Stimulated activated effector memory CD8-positive, alpha-beta T cell treated with anti-CD3 and anti-CD28 coated beads, Interleukin-12 subunit alpha, Interleukin-12 subunit beta, amount 100 ng/mL, for 72 hours (primary cell): Measurements from ENCODE around the gene KRTAP10-11.

Source experiments
- ATAC-seq: fragments of 150-1000 bp; cut with Tn5 transposase; 2 replicates; pipeline ENCODE4 v1.10.0; 2021
- DNase-seq, 2 donors: peaks; one replicate each; pipeline ENCODE4 v3.0.0; 2021 to 2022; ENCODE audit warnings: low spot score in 2 of 2
- H3K27ac Mint-ChIP-seq: one replicate; pipeline ENCODE4 v1.8.0; 2022; ENCODE audit warnings: mild to moderate bottlenecking, mixed read lengths
- H3K36me3 Mint-ChIP-seq: one replicate; pipeline ENCODE4 v1.8.0; 2022; ENCODE audit warnings: mild to moderate bottlenecking, mixed read lengths
- H3K4me1 Mint-ChIP-seq: one replicate; pipeline ENCODE4 v1.8.0; 2022; ENCODE audit warnings: mixed read lengths
- H3K4me3 Mint-ChIP-seq: one replicate; pipeline ENCODE4 v1.8.0; 2022; ENCODE audit warnings: mild to moderate bottlenecking, mixed read lengths
- H3K9me3 Mint-ChIP-seq: one replicate; pipeline ENCODE4 v1.8.0; 2022; ENCODE audit warnings: mixed read lengths

The KRTAP10-11 gene

GRCh38 chr21:44644878-44645277 lies 1.3 kb upstream of the KRTAP10-11 start:
- Mint-ChIP-seq H3K27ac (no peak overlapping the region), H3K36me3 (peaks cover 6% of the 10 kb centered on the region), H3K4me1 (peaks cover 11% of the 10 kb centered on the region), H3K9me3 (peaks cover 20% of the 10 kb centered on the region), H3K4me3 (no peak overlapping the region)
- ATAC-seq (no peak), DNase-seq (no peak)

GRCh38 chr21:44647222-44647552 lies 973 bp downstream of the KRTAP10-11 start:
- DNase-seq (peak in 1 of 2 donors; percentile 43), ATAC-seq (no peak)
- Mint-ChIP-seq H3K36me3 (peaks cover 6% of the 10 kb centered on the region), H3K27ac (no peak overlapping the region), H3K4me3 (no peak overlapping the region), H3K4me1 (peaks cover 18% of the 10 kb centered on the region), H3K9me3 (peaks cover 13% of the 10 kb centered on the region)

GRCh38 chr21:44648557-44649311 lies 2.5 kb downstream of the KRTAP10-11 start:
- no peak overlapping the region for H3K4me3 Mint-ChIP-seq
- H3K27ac Mint-ChIP-seq, result no peak overlapping the region
- peaks cover 21% of the 10 kb centered on the region for H3K4me1 Mint-ChIP-seq
- ATAC-seq (no peak), DNase-seq (peak in 1 of 2 donors; percentile 36)
- H3K9me3 Mint-ChIP-seq, result peaks cover 10% of the 10 kb centered on the region
- peaks cover 6% of the 10 kb centered on the region for H3K36me3 Mint-ChIP-seq

GRCh38 chr21:44649521-44650100 lies 3.4 kb downstream of the KRTAP10-11 start:
- no peak for ATAC-seq
- DNase-seq, result peak in 1 of 2 donors; percentile 40
- Mint-ChIP-seq H3K4me3 (no peak overlapping the region), H3K36me3 (no peaks in the 10 kb centered on the region), H3K27ac (peak overlapping the region; percentile 75), H3K9me3 (peaks cover 5% of the 10 kb centered on the region), H3K4me1 (peaks cover 30% of the 10 kb centered on the region)

- Mint-ChIP-seq H3K36me3 (no peaks in the 10 kb centered on the region), H3K9me3 (no peaks in the 10 kb centered on the region), H3K4me3 (no peak overlapping the region), H3K4me1 (peaks cover 38% of the 10 kb centered on the region), H3K27ac (peak overlapping the region; percentile 75)
- DNase-seq (peak in 1 of 2 donors; percentile 35), ATAC-seq (no peak)
Measured at GRCh38 chr21:44650265-44650972, 4.2 kb downstream of the KRTAP10-11 start.

GRCh38 chr21:44650973-44651675 lies 4.9 kb downstream of the KRTAP10-11 start:
- DNase-seq, result peak in 1 of 2 donors; percentile 40
- Mint-ChIP-seq H3K36me3 (no peaks in the 10 kb centered on the region), H3K27ac (peak overlapping the region; percentile 75), H3K4me3 (no peak overlapping the region), H3K4me1 (peaks cover 44% of the 10 kb centered on the region), H3K9me3 (peaks cover under 1% of the 10 kb centered on the region)
- ATAC-seq, result peak; percentile 52

- Mint-ChIP-seq H3K4me1 (peaks cover 53% of the 10 kb centered on the region), H3K36me3 (no peaks in the 10 kb centered on the region), H3K9me3 (peaks cover 11% of the 10 kb centered on the region), H3K27ac (no peak overlapping the region), H3K4me3 (no peak overlapping the region)
- ATAC-seq, result no peak
- peak in 1 of 2 donors; percentile 29 for DNase-seq
Measured at GRCh38 chr21:44653123-44653522, 6.9 kb downstream of the KRTAP10-11 start.

GRCh38 chr21:44653656-44654575 lies 7.7 kb downstream of the KRTAP10-11 start:
- H3K36me3 Mint-ChIP-seq, result no peaks in the 10 kb centered on the region
- H3K27ac Mint-ChIP-seq, result peak overlapping the region; percentile 78
- H3K4me3 Mint-ChIP-seq, result peak overlapping the region; percentile 19
- DNase-seq (peak in 1 of 2 donors; percentile 49), ATAC-seq (peak; percentile 51)
- H3K4me1 Mint-ChIP-seq, result peaks cover 61% of the 10 kb centered on the region
- peaks cover 11% of the 10 kb centered on the region for H3K9me3 Mint-ChIP-seq

- DNase-seq (no peak), ATAC-seq (no peak)
- Mint-ChIP-seq H3K27ac (peak within 1 kb of the TSS; percentile 78), H3K4me1 (peaks cover 68% of the 10 kb centered on the region), H3K36me3 (no peaks in the 10 kb centered on the region), H3K9me3 (peaks cover 11% of the 10 kb centered on the region), H3K4me3 (peak within 1 kb of the TSS; percentile 19)
Measured at GRCh38 chr21:44654576-44655175, 8.5 kb downstream of the KRTAP10-11 start, which contains the start of gene KRTAP12-4. Gene KRTAP12-4, minus strand, starts transcription at chr21:44654659. Its CDS starts 45 bp downstream, at chr21:44654614.

GRCh38 chr21:44656868-44657267 lies 10.7 kb downstream of the KRTAP10-11 start:
- Mint-ChIP-seq H3K36me3 (no peaks in the 10 kb centered on the region), H3K9me3 (peaks cover 11% of the 10 kb centered on the region), H3K4me1 (peaks cover 65% of the 10 kb centered on the region), H3K4me3 (peak overlapping the region; percentile 70), H3K27ac (peak overlapping the region; percentile 90)
- DNase-seq (no peak), ATAC-seq (no peak)

GRCh38 chr21:44657635-44658540 lies 11.7 kb downstream of the KRTAP10-11 start, which contains the start of gene KRTAP12-3:
Gene KRTAP12-3, plus strand, starts transcription at chr21:44657932. Its CDS starts 48 bp downstream, at chr21:44657980.
- peak in 1 of 2 donors; percentile 66 for DNase-seq
- H3K9me3 Mint-ChIP-seq, result peaks cover 13% of the 10 kb centered on the region

GRCh38 chr21:44658541-44658910 lies 12.3 kb downstream of the KRTAP10-11 start:
- H3K4me1 Mint-ChIP-seq, result peaks cover 63% of the 10 kb centered on the region
- ATAC-seq, result no peak
- peaks cover 16% of the 10 kb centered on the region for H3K9me3 Mint-ChIP-seq
- H3K4me3 Mint-ChIP-seq, result peak overlapping the region; percentile 70
- H3K36me3 Mint-ChIP-seq, result no peaks in the 10 kb centered on the region
- DNase-seq, result peak in 1 of 2 donors; percentile 53
- H3K27ac Mint-ChIP-seq, result peak overlapping the region; percentile 90

More at GRCh38 chr21:44657635-44658540, 11.7 kb downstream of the KRTAP10-11 start, which contains the start of gene KRTAP12-3:
- peak; percentile 72 for ATAC-seq
- Mint-ChIP-seq H3K36me3 (no peaks in the 10 kb centered on the region), H3K4me3 (peak within 1 kb of the TSS; percentile 70), H3K4me1 (peaks cover 65% of the 10 kb centered on the region), H3K27ac (peak within 1 kb of the TSS; percentile 90)
